GM12878 (cell line): ENCODE measurements around the gene DUSP10. TPM values are rescaled to one million over a fixed set of nuclear protein-coding genes. Genes with fewer than 3 reads are reported as not detected.
A peak's percentile ranks its signal among the peaks of the same experiment; 100 is the strongest.

Experiments
- ATAC-seq: fragments of 200-7000 bp; cut with Tn5 transposase; 3 replicates; pipeline ENCODE4 v1.9.1; 2020; ENCODE audit warnings: mild to moderate bottlenecking, moderate library complexity
- BruUV-seq: library from RNA; stranded (reverse); fragments of 400-500 nt; replicated peaks from 2 replicates; lab custom pipeline; 2021; lab: Mats Ljungman, UMichigan
- CTCF ChIA-PET: fragments of 300-600 bp; sonication (Branson Sonifier 250); formaldehyde crosslinking; extraction: SDS; loops from one replicate; lab custom pipeline; 2021; ENCODE audit warnings: inconsistent platforms; lab: Yijun Ruan, JAX
- POLR2A ChIA-PET: fragments of 350-600 bp; formaldehyde crosslinking; extraction: SDS; loops from one replicate; lab custom pipeline; 2021; ENCODE audit warnings: inconsistent platforms; lab: Charles Lee
- RAD21 ChIA-PET: fragments of 300-600 bp; sonication (Branson Sonifier 250); formaldehyde crosslinking; loops from one replicate; lab custom pipeline; 2023; ENCODE audit warnings: antibody characterized with exemption; ENCODE audit not compliant: unreplicated experiment; lab: Charles Lee
- SMC1A ChIA-PET: fragments of 300-600 bp; sonication (Branson Sonifier 250); formaldehyde crosslinking; loops from one replicate; lab custom pipeline; 2023; ENCODE audit not compliant: unreplicated experiment, uncharacterized antibody; lab: Charles Lee
- DNase-seq: peaks from one replicate; pipeline ENCODE4 v3.0.0-alpha.2; 2011; ENCODE audit warnings: low read depth, low spot score
- FAIRE-seq: peaks from 3 replicates; lab custom pipeline; 2011; peaks lifted over from hg19 to GRCh38; lab: Jason Lieb, UNC
- H2AFZ ChIP-seq: 2 replicates; pipeline ENCODE4 v1.6.0; 2011; ENCODE audit warnings: low read depth, low read length, control low read depth; ENCODE audit not compliant: control insufficient read depth
- H3K27ac ChIP-seq: 2 replicates; pipeline ENCODE4 v1.5.1; 2011; ENCODE audit warnings: control low read depth; ENCODE audit not compliant: control insufficient read depth, insufficient read depth
- H3K27me3 ChIP-seq, 2 experiments: replicated peaks in 1 of 2; 2 replicates each; pipeline versions ENCODE4 v1.6.0 to v1.6.1; 2011; ENCODE audit warnings: low read length in 1 of 2; ENCODE audit not compliant: control insufficient read depth in 2 of 2, insufficient read depth in 2 of 2
- H3K36me3 ChIP-seq, 2 experiments: 2 replicates each; pipeline ENCODE4 v1.5.1; 2011; ENCODE audit warnings: low read length in 1 of 2; ENCODE audit not compliant: control insufficient read depth in 2 of 2, insufficient read depth in 2 of 2
- H3K4me1 ChIP-seq: 2 replicates; pipeline ENCODE4 v1.6.1; 2011; ENCODE audit warnings: mild to moderate bottlenecking, low read length, moderate library complexity, mixed read lengths; ENCODE audit not compliant: control insufficient read depth, insufficient read depth
- H3K4me2 ChIP-seq: 2 replicates; pipeline ENCODE4 v1.6.0; 2011; ENCODE audit warnings: control low read depth; ENCODE audit not compliant: control insufficient read depth, insufficient read depth
- H3K4me3 ChIP-seq: fragments of 200-600 bp; sonication (generic); 2 replicates; pipeline ENCODE4 v1.5.1; 2016
- H3K79me2 ChIP-seq: 2 replicates; pipeline ENCODE4 v1.6.0; 2011; ENCODE audit warnings: low read length; ENCODE audit not compliant: control insufficient read depth, insufficient read depth
- H3K9ac ChIP-seq: 2 replicates; pipeline ENCODE4 v1.8.0; 2011; ENCODE audit warnings: low read length, control low read depth, mixed read lengths; ENCODE audit not compliant: control insufficient read depth, insufficient read depth
- H3K9me3 ChIP-seq: replicated peaks from 3 replicates; pipeline ENCODE4 v1.5.1; 2011; ENCODE audit warnings: mild to moderate bottlenecking, low read length; ENCODE audit not compliant: control insufficient read depth, insufficient read depth
- H4K20me1 ChIP-seq: 2 replicates; pipeline ENCODE4 v1.6.0; 2011; ENCODE audit not compliant: control insufficient read depth, insufficient read depth
- CREM ChIP-seq: IDR thresholded peaks from 2 replicates; pipeline ENCODE4 v1.6.1; 2014; ENCODE audit warnings: antibody characterized with exemption, low read depth
- IRF4 ChIP-seq: IDR thresholded peaks from 2 replicates; pipeline ENCODE4 v1.6.1; 2011; ENCODE audit warnings: low read depth, low read length
- NRF1 ChIP-seq: conservative IDR thresholded peaks from 2 replicates; pipeline ENCODE4 v1.6.1; 2011; ENCODE audit warnings: mild to moderate bottlenecking, low read depth, low read length, improper control_type of control experiment
- SP1 ChIP-seq: IDR thresholded peaks from one replicate; pipeline ENCODE4 v1.6.1; 2011; ENCODE audit warnings: low read depth, low read length
- STAT1 ChIP-seq: fragments of 450-650 bp; conservative IDR thresholded peaks from 2 replicates; pipeline ENCODE4 v1.6.1; 2014; ENCODE audit warnings: antibody characterized with exemption, mild to moderate bottlenecking
- ZSCAN29 ChIP-seq: fragments of 450-650 bp; IDR thresholded peaks from 2 replicates; pipeline ENCODE4 v1.6.1; 2017; ENCODE audit warnings: mild to moderate bottlenecking, moderate library complexity
- WGBS: methylation state at CpG from one replicate; pipeline ENCODE4 v1.1.6; 2016; ENCODE audit warnings: low lambda C conversion rate; ENCODE audit not compliant: insufficient replicate concordance, insufficient coverage; ENCODE audit errors: missing lambda C conversion rate; 5-methylcytosine and 5-hydroxymethylcytosine counted together
- in situ Hi-C: fragments of 300-500 bp; cut with MboI; formaldehyde crosslinking; loops from 9 replicates; pipeline ENCODE4 v1.14.3; 2018; ENCODE audit warnings: mixed read lengths
- intact Hi-C: fragments of 100-400 bp; cut with micrococcal nuclease; formaldehyde crosslinking; loops from one replicate; pipeline ENCODE4 v1.14.2; 2022; ENCODE audit not compliant: unreplicated experiment
- polyA plus RNA-seq, 11 experiments: library from polyadenylated mRNA; depleted of rRNA in 4 of 11; unstranded in 6 of 11; stranded (reverse) in 5 of 11; fragments of >200 nt; fragmentation: Nextera tagmentation in 4 of 11; fragmentation: Illumina TruSeq in 1 of 11; extraction: Ambion mirVana in 4 of 11; extraction: Trizol in 1 of 11; gene quantifications; 1 replicate in 1 of 11; 2 replicates in 10 of 11; pipeline versions ENCODE4 v1.2.1 to v1.2.3, GENCODE V29; 2011 to 2016; ENCODE audit warnings: inconsistent platforms in 2 of 11, missing spikeins in 2 of 11, low read depth in 1 of 11
- total RNA-seq, 4 experiments: library from RNA; depleted of rRNA in 3 of 4; stranded (reverse); fragments of >200 nt in 3 of 4; fragmentation: Illumina TruSeq in 1 of 4; extraction: Trizol in 1 of 4; gene quantifications; 2 replicates each; pipeline versions ENCODE4 v1.2.1 to v1.2.3, GENCODE V29; 2013 to 2021
- TF ChIP-seq, protein P1 (sequence below): IDR thresholded peaks from 2 replicates; pipeline ENCODE4 v1.6.1; 2012; ENCODE audit warnings: improper control_type of control experiment, low read depth, low read length; ENCODE audit not compliant: insufficient replicate concordance
- TF ChIP-seq, protein P2 (sequence below): fragments of 450-650 bp; formaldehyde crosslinking; IDR thresholded peaks from 2 replicates; pipeline ENCODE4 v1.4.0; 2022; ENCODE audit warnings: mild to moderate bottlenecking, moderate library complexity
- TF ChIP-seq, protein P3 (sequence below): fragments of 450-650 bp; IDR thresholded peaks from 2 replicates; pipeline ENCODE4 v1.6.1; 2017; ENCODE audit warnings: mild to moderate bottlenecking, moderate library complexity

Gene DUSP10
- total and polyA plus RNA-seq, 10 of the 15 experiments (the other 5 are each of a cell fraction or from before 2014, with no cell fraction given) = 20.3 to 38.4 (median 27.8) TPM

DNA sequence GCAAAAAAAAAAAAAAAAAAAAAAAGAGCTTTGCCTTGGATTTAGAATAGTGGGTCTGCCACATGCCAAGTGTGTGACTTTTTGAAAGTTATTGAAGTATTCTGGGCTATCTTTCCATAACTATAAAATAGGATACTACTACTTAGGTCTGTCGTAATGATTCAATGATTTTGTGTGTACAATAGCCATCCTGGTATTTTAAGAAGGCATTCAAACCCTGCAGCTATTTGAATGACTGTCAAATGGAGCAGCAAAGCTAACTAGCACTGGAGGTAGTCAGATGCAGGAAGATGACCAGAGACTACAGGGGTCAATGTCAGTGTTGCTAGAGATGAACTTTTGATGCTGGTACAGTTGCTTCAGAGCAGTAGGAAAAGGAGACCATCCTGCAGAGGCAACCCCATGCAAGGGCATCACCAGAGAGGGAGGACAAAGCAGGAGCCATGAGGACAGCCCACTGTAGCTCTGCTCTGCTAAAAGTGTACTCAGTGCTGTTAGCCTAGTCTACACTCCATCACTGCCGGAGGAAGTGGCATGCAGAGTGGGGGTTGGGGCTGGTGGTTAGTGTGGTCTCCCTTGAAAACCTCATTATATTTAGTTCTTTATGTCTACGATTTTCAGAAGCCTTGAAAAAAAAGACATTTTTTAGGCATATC lies 29.0 kb downstream of the DUSP10 start:
- FAIRE-seq = peak; percentile 68
- Histone ChIP-seq H3K9me3 (no peaks in the 10 kb centered on the region), H3K9ac (peak overlapping the region; percentile 5; the same call in 1 of the 2 replicates), H3K27ac (peak overlapping the region; percentile 58), H3K27me3 (no peaks in the 10 kb centered on the region), H3K4me1 (peaks cover 51% of the 10 kb centered on the region), H3K4me3 (peak overlapping the region; percentile 5; the same call in 1 of the 2 replicates), H3K4me2 (peak overlapping the region; percentile 46), H4K20me1 (no peaks in the 10 kb centered on the region), H2AFZ (no peak overlapping the region), H3K36me3 (peaks cover 5 to 12% of the 10 kb centered on the region in 2 experiments; a peak in 3 of 4 replicates), H3K79me2 (peaks cover 93% of the 10 kb centered on the region)
- POLR2A ChIA-PET = interaction anchor here (0.5 to 10.0 kb wide), 7 partner anchors 16 to 216 kb away, joined by 3 to 194 read pairs (median 8); partner anchors contain the start of gene DUSP10
- no TSS peak for BruUV-seq
- ATAC-seq = peak; percentile 74
- in situ Hi-C loops (no loop called here), intact Hi-C loops (loop anchor here (1.0 to 2.0 kb wide), 2 partner anchors 13 to 30 kb away; partner anchors contain the start of gene DUSP10)
- RAD21 ChIA-PET = interaction anchor here (0.5 to 10.7 kb wide), 15 partner anchors 10 to 795 kb away, joined by 3 to 235 read pairs (median 8); partner anchors contain the start of gene DUSP10
- whole genome bisulfite sequencing = 7% methylated on average over 3 of the region's 3 CpGs
- CTCF ChIA-PET = interaction anchor here (0.9 to 4.6 kb wide), 10 partner anchors 7 to 279 kb away, joined by 3 to 29 read pairs (median 7); partner anchors contain the start of gene DUSP10
- SMC1A ChIA-PET = interaction anchor here (1.0 to 11.4 kb wide), 9 partner anchors 11 to 124 kb away, joined by 3 to 292 read pairs (median 9); partner anchors contain the start of gene DUSP10
- peak; percentile 72 for DNase-seq
- no peak for TF ChIP-seq NRF1
- TF ChIP-seq ZSCAN29 = peak; percentile 68
- TF ChIP-seq IRF4 = 0 out of 2 replicates have a peak, but pooled peaks have one; percentile 12
- TF ChIP-seq, protein P1, sequence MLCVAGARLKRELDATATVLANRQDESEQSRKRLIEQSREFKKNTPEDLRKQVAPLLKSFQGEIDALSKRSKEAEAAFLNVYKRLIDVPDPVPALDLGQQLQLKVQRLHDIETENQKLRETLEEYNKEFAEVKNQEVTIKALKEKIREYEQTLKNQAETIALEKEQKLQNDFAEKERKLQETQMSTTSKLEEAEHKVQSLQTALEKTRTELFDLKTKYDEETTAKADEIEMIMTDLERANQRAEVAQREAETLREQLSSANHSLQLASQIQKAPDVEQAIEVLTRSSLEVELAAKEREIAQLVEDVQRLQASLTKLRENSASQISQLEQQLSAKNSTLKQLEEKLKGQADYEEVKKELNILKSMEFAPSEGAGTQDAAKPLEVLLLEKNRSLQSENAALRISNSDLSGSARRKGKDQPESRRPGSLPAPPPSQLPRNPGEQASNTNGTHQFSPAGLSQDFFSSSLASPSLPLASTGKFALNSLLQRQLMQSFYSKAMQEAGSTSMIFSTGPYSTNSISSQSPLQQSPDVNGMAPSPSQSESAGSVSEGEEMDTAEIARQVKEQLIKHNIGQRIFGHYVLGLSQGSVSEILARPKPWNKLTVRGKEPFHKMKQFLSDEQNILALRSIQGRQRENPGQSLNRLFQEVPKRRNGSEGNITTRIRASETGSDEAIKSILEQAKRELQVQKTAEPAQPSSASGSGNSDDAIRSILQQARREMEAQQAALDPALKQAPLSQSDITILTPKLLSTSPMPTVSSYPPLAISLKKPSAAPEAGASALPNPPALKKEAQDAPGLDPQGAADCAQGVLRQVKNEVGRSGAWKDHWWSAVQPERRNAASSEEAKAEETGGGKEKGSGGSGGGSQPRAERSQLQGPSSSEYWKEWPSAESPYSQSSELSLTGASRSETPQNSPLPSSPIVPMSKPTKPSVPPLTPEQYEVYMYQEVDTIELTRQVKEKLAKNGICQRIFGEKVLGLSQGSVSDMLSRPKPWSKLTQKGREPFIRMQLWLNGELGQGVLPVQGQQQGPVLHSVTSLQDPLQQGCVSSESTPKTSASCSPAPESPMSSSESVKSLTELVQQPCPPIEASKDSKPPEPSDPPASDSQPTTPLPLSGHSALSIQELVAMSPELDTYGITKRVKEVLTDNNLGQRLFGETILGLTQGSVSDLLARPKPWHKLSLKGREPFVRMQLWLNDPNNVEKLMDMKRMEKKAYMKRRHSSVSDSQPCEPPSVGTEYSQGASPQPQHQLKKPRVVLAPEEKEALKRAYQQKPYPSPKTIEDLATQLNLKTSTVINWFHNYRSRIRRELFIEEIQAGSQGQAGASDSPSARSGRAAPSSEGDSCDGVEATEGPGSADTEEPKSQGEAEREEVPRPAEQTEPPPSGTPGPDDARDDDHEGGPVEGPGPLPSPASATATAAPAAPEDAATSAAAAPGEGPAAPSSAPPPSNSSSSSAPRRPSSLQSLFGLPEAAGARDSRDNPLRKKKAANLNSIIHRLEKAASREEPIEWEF = no peak
- TF ChIP-seq SP1 = peak; percentile 65
- TF ChIP-seq STAT1 = no peak
- TF ChIP-seq, protein P2, sequence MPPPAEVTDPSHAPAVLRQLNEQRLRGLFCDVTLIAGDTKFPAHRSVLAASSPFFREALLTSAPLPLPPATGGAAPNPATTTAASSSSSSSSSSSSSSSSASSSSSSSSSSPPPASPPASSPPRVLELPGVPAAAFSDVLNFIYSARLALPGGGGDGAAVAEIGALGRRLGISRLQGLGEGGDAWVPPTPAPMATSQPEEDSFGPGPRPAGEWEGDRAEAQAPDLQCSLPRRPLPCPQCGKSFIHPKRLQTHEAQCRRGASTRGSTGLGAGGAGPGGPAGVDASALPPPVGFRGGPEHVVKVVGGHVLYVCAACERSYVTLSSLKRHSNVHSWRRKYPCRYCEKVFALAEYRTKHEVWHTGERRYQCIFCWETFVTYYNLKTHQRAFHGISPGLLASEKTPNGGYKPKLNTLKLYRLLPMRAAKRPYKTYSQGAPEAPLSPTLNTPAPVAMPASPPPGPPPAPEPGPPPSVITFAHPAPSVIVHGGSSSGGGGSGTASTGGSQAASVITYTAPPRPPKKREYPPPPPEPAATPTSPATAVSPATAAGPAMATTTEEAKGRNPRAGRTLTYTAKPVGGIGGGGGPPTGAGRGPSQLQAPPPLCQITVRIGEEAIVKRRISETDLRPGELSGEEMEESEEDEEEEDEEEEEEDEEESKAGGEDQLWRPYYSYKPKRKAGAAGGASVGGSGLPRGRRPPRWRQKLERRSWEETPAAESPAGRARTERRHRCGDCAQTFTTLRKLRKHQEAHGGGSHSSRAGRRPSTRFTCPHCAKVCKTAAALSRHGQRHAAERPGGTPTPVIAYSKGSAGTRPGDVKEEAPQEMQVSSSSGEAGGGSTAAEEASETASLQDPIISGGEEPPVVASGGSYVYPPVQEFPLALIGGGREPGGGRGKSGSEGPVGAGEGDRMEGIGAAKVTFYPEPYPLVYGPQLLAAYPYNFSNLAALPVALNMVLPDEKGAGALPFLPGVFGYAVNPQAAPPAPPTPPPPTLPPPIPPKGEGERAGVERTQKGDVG = no peak
- TF ChIP-seq, protein P3, sequence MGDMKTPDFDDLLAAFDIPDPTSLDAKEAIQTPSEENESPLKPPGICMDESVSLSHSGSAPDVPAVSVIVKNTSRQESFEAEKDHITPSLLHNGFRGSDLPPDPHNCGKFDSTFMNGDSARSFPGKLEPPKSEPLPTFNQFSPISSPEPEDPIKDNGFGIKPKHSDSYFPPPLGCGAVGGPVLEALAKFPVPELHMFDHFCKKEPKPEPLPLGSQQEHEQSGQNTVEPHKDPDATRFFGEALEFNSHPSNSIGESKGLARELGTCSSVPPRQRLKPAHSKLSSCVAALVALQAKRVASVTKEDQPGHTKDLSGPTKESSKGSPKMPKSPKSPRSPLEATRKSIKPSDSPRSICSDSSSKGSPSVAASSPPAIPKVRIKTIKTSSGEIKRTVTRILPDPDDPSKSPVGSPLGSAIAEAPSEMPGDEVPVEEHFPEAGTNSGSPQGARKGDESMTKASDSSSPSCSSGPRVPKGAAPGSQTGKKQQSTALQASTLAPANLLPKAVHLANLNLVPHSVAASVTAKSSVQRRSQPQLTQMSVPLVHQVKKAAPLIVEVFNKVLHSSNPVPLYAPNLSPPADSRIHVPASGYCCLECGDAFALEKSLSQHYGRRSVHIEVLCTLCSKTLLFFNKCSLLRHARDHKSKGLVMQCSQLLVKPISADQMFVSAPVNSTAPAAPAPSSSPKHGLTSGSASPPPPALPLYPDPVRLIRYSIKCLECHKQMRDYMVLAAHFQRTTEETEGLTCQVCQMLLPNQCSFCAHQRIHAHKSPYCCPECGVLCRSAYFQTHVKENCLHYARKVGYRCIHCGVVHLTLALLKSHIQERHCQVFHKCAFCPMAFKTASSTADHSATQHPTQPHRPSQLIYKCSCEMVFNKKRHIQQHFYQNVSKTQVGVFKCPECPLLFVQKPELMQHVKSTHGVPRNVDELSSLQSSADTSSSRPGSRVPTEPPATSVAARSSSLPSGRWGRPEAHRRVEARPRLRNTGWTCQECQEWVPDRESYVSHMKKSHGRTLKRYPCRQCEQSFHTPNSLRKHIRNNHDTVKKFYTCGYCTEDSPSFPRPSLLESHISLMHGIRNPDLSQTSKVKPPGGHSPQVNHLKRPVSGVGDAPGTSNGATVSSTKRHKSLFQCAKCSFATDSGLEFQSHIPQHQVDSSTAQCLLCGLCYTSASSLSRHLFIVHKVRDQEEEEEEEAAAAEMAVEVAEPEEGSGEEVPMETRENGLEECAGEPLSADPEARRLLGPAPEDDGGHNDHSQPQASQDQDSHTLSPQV = no peak
- TF ChIP-seq CREM = peak; percentile 67; the same call in 1 of the 2 replicates
